GM21737 (cell line): Measurements from ENCODE around the gene UBAC2.

Source experiments
- ATAC-seq: cut with Tn5 transposase; IDR thresholded peaks from one replicate; pipeline ENCODE4 v1.9.1; 2021; ENCODE audit warnings: mild to moderate bottlenecking, moderate library complexity; ENCODE audit not compliant: unreplicated experiment

Gene UBAC2

DNA sequence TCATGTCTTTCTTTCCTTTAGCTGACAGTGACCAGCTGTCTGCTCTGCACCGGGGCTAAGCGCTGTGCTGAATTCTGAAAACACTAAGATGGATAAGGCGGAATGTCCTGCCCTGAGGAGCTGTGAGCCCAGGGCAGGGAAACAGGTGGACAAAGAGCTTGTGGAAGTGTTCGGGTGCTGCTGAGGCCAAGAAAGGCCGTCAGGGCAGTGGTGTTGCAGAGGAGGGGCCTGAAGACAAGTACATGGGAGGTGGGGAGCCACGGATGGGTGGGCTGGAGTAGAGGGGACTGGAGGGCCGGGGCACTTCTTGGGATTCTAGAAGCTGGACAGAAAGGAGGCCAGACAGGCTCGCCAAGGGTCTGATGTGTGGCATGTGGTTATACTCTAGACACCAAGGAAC is 172.8 kb downstream of the UBAC2 start:
- ATAC-seq, result no peak

DNA sequence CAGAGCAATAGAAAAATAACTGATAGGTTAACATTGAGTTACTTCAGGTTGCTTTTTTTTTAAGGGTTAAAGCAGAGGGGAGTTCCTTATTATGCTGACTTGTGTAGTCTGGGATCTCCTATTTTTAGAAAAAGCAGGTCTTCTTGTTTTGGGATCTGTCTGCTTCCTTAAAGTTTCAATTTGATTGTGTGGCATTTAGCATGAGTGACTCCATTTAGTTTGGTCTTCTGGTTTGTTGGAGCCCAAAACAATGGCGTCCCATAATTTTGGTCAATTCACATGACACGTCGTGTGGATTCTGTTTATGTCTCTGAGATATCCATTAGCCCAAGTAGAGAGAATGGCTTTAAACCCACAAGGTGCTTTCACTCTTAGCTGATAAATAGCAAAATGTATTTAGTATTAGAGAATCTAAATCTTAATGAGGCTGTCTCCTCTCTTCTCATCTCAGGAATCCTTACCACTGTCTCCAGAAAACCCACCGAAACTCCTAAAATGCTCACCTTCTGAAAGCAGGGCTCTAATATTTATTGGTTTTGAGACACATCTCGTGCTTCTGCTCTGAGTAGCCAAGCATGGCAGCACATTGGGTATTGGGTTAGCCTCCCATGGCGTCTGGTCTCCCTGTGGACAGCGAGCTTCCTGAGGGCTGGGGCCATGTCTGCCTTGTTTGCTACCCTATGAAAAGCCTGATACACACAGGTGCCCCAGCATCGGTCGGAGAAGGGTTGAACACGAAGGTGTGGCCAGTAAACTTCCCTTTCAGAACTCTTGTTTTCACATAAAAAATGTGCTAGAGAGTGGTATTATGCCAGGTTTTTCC is 173.7 kb downstream of the UBAC2 start:
- peak; percentile 45 for ATAC-seq

- ATAC-seq, result peak; percentile 48
These were observed 174.5 kb downstream of the UBAC2 start for GRCh38 chr13:99374994-99375737.

- ATAC-seq, result no peak
These were observed 175.1 kb downstream of the UBAC2 start for GRCh38 chr13:99375738-99376080.

GRCh38 chr13:99376132-99376531 is 175.5 kb downstream of the UBAC2 start:
- ATAC-seq, result peak; percentile 52

GRCh38 chr13:99376924-99377323 is 176.3 kb downstream of the UBAC2 start:
- no peak for ATAC-seq

- no peak for ATAC-seq
These were observed 177.0 kb downstream of the UBAC2 start for GRCh38 chr13:99377641-99378040.

GRCh38 chr13:99378985-99379733 is 178.5 kb downstream of the UBAC2 start:
- ATAC-seq, result no peak

DNA sequence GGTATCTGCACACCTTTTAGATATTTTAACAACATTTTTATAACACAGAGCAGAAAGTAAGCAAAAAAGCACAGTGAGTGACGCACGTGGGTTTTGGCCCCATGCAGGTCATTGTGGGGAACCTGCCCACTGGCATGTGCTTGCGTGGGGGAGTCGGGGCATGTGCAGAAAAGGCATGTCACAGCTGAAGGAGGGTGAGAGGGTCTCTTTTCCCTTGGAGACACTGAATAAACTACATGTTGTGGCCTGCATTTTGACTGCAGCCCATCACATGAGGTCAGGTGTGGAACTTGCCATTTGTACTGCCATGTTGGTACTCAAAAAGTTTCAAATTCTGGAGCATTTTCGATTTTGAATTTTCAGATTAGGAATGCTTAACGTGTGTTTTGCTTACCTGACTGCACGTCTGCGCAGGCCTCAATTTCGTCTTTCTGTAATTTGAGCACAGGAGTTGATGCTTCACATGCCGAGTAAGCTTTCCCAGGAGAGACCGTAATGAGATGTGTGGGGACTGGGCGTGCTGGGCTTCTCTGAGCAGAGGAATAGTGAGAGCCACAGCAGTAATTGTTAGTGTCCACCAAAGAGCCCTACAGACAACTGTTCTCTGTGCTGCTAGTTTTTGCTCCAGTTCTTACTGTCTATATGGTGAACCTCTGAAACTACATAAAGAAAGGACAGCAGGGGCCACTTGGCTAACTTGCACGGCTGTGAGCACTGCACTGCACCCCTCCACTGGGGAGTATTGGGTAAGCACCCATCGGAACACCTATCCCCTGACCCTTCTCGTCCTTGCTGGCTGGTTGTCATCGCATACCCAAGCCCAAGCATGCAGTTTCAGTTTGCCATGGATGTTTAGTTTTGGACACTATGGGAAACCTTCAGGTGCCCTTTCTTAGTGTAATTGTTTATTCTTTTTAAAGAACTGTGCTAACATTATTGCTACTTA is 179.5 kb downstream of the UBAC2 start:
- ATAC-seq, result no peak

GRCh38 chr13:99380921-99381645 is 180.4 kb downstream of the UBAC2 start:
- peak; percentile 57 for ATAC-seq

DNA sequence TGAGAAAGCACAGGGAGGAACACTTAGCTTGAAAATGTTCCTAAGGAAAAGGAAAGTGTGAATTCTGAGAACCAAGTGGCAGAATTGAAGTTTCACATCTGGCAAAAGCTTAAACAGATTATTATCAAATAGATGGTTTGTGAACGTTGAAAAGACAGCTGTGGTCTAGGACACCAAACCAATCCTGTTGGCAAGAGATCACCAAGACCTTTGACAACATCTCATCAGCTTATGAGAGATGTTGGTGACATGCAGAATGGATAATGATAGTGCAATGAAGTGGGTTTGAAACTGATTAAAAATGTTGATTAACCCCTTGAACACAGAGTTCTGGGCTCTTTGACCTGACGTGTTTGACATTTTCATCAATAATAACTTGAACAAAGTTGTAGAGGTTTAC is 181.1 kb downstream of the UBAC2 start:
- ATAC-seq, result no peak

- no peak for ATAC-seq
These were observed 181.9 kb downstream of the UBAC2 start for GRCh38 chr13:99382428-99383133.

DNA sequence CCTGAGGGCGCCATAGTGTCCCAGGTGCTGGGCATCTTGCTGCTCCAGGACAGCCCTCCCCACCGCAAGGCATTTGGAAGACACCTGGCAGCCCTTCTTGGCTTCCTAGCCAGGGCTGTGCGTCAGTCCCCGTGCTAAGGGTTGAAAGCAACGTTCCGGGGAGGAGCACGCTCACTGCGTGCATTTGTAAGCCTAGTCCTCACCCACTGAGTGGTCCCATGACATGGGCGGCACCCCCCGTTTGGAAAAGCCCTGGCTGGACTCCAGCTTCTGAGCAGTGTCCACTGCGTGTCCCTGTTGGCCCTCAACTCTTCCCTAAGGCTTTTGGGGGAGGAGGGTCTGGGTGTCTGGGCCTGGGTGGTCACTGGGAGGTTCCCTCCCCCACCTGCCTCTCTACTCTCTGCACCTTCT is 182.9 kb downstream of the UBAC2 start:
- no peak for ATAC-seq

- ATAC-seq, result no peak
These were observed 183.3 kb downstream of the UBAC2 start for GRCh38 chr13:99383946-99384345.

DNA sequence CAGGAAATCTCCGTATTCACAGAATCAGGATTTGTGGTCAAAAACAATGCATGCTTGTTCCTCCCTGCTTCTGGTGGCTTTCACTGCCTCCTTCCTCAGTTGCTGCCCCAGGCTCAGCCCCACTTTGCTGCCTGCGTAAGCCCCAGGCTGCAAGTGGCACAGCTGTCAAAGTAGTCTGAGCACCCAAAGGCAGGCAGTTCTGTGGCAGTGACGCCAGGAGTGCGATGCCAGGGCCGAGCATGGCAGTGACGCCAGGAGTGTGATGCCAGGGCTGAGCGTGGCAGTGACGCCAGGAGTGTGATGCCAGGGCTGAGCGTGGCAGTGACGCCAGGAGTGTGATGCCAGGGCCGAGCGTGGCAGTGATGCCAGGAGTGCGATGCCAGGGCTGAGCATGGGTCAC is 183.8 kb downstream of the UBAC2 start:
- no peak for ATAC-seq

- ATAC-seq, result no peak
These were observed 184.5 kb downstream of the UBAC2 start for GRCh38 chr13:99385161-99385560.

- no peak for ATAC-seq
These were observed 185.3 kb downstream of the UBAC2 start for GRCh38 chr13:99385940-99386339.

DNA sequence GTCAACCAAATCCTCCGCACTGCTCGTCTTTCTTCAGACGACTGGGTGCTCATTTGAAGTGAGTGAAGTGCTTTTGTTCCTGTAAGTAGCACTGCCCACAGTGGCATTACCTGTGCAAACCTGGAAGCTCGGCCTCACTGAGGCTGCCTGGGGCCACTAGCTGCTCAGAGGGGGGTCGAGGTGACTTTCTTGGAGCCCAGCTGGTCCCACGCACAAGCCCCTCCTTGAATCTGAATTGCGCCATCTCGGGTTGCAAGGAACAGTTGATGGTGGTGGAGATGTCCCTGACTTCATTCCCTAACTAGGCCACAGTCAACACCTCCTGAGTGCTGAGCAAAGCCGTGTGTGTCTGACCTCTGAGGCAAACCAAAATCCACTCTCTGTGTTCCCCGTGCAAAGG is 185.8 kb downstream of the UBAC2 start:
- ATAC-seq, result no peak
